A549 (cell line): ENCODE results near the gene MAML3. TPM values are rescaled to one million over a fixed set of nuclear protein-coding genes. Genes with fewer than 3 reads are reported as not detected.

Experiments
- ATAC-seq, 2 experiments: fragments of 200-7000 bp in 1 of 2; fragments of >200 bp in 1 of 2; cut with Nextera tagmentation in 1 of 2; cut with Tn5 transposase in 1 of 2; 3 replicates each; pipeline versions ENCODE4 v1.8.0 to v1.9.1; 2018 to 2020; ENCODE audit warnings: mild to moderate bottlenecking in 1 of 2, moderate library complexity in 1 of 2
- CTCF ChIA-PET: fragments of 300-600 bp; sonication (Branson Sonifier 250); formaldehyde crosslinking; extraction: SDS; loops from one replicate; lab custom pipeline; 2021; ENCODE audit warnings: antibody characterized with exemption, inconsistent platforms; lab: Yijun Ruan, JAX
- POLR2A ChIA-PET: fragments of 350-600 bp; formaldehyde crosslinking; extraction: SDS; loops from one replicate; lab custom pipeline; 2021; ENCODE audit warnings: antibody characterized with exemption, inconsistent platforms; lab: Yijun Ruan, JAX
- DNase-seq, 2 experiments: peaks; one replicate each; pipeline versions ENCODE4 v3.0.0 to v3.0.0-alpha.2; 2011 to 2016; ENCODE audit warnings: low read depth in 1 of 2, low spot score in 1 of 2
- FAIRE-seq: peaks from 2 replicates; lab custom pipeline; 2011; peaks lifted over from hg19 to GRCh38; lab: Jason Lieb, UNC
- H3K27ac ChIP-seq, 2 experiments: fragments of >200 bp; sonication (Bioruptor Twin); formaldehyde crosslinking; 3 replicates each; pipeline ENCODE4 v1.5.1; 2016 to 2017
- H3K4me1 ChIP-seq: fragments of >200 bp; sonication (Bioruptor Twin); formaldehyde crosslinking; 3 replicates; pipeline ENCODE4 v1.6.1; 2016
- H3K4me2 ChIP-seq: fragments of >200 bp; sonication (Bioruptor Twin); formaldehyde crosslinking; 3 replicates; pipeline ENCODE4 v1.6.1; 2016
- H3K4me3 ChIP-seq: fragments of >200 bp; sonication (Bioruptor Twin); formaldehyde crosslinking; 3 replicates; pipeline ENCODE4 v1.5.1; 2016
- H3K9me3 ChIP-seq: fragments of >200 bp; sonication (Bioruptor Twin); formaldehyde crosslinking; 3 replicates; pipeline ENCODE4 v1.6.1; 2016
- CBX8 ChIP-seq: fragments of 200-600 bp; sonication (generic); IDR thresholded peaks from 2 replicates; pipeline ENCODE4 v1.6.1; 2016
- CEBPB ChIP-seq, 2 experiments: fragments of >200 bp in 1 of 2; sonication (Bioruptor Twin) in 1 of 2; formaldehyde crosslinking in 1 of 2; IDR thresholded peaks; 2 replicates each; pipeline ENCODE4 v1.6.1; 2012 to 2016
- FOSL2 ChIP-seq, 2 experiments: fragments of 450-650 bp in 1 of 2; fragments of >200 bp in 1 of 2; sonication (Bioruptor Twin) in 1 of 2; formaldehyde crosslinking; IDR thresholded peaks; 2 replicates each; pipeline versions ENCODE4 v1.5.0 to v1.6.1; 2016 to 2020; ENCODE audit warnings: mild to moderate bottlenecking in 1 of 2, moderate library complexity in 1 of 2
- GATA3 ChIP-seq: IDR thresholded peaks from 2 replicates; pipeline ENCODE4 v1.6.1; 2012; ENCODE audit warnings: borderline replicate concordance
- HDAC2 ChIP-seq: fragments of 200-600 bp; sonication (generic); IDR thresholded peaks from 2 replicates; pipeline ENCODE4 v1.6.1; 2016
- HES2 ChIP-seq: fragments of >200 bp; sonication (Bioruptor Twin); formaldehyde crosslinking; IDR thresholded peaks from 2 replicates; pipeline ENCODE4 v1.6.1; 2016
- HEYL ChIP-seq: fragments of 250-450 bp; sonication (Bioruptor Pico); IDR thresholded peaks from 2 replicates; pipeline ENCODE4 v1.8.0; 2021; ENCODE audit warnings: mild to moderate bottlenecking, moderate library complexity
- HMGXB4 ChIP-seq: fragments of 250-450 bp; sonication (Bioruptor Pico); IDR thresholded peaks from 2 replicates; pipeline ENCODE4 v1.5.0; 2021; ENCODE audit warnings: mild to moderate bottlenecking, moderate library complexity, borderline replicate concordance
- HOXB13 ChIP-seq: fragments of 250-450 bp; sonication (Bioruptor Pico); IDR thresholded peaks from 2 replicates; pipeline ENCODE4 v1.5.0; 2020; ENCODE audit warnings: low read depth, mild to moderate bottlenecking, moderate library complexity
- JUNB ChIP-seq: fragments of >200 bp; sonication (Bioruptor Twin); formaldehyde crosslinking; IDR thresholded peaks from 2 replicates; pipeline ENCODE4 v1.6.1; 2016
- KDM1A ChIP-seq: fragments of 200-600 bp; sonication (generic); IDR thresholded peaks from 2 replicates; pipeline ENCODE4 v1.6.1; 2016; ENCODE audit warnings: low read depth, mild to moderate bottlenecking
- MAFK ChIP-seq: fragments of 450-650 bp; IDR thresholded peaks from 2 replicates; pipeline ENCODE4 v1.6.1; 2014; ENCODE audit not compliant: partially characterized antibody
- MYC ChIP-seq: IDR thresholded peaks from 2 replicates; pipeline ENCODE4 v1.6.1; 2012; ENCODE audit warnings: mild to moderate bottlenecking, inconsistent platforms, low read length, improper control_type of control experiment, borderline replicate concordance
- NPAS2 ChIP-seq: fragments of 250-450 bp; sonication (Bioruptor Pico); IDR thresholded peaks from 2 replicates; pipeline ENCODE4 v1.8.0; 2022; ENCODE audit warnings: mild to moderate bottlenecking, moderate library complexity, borderline replicate concordance
- POLR2AphosphoS2 ChIP-seq: conservative IDR thresholded peaks from 2 replicates; pipeline ENCODE4 v1.6.1; 2012; ENCODE audit warnings: low read length, improper control_type of control experiment, inconsistent platforms
- RARB ChIP-seq: fragments of 250-450 bp; sonication (Bioruptor Pico); IDR thresholded peaks from 2 replicates; pipeline ENCODE4 v1.8.0; 2021; ENCODE audit warnings: mild to moderate bottlenecking, moderate library complexity
- SREBF2 ChIP-seq: fragments of 450-650 bp; IDR thresholded peaks from 2 replicates; pipeline ENCODE4 v1.6.1; 2014; ENCODE audit warnings: mild to moderate bottlenecking, moderate library complexity
- TP53 ChIP-seq: fragments of 250-450 bp; sonication (Bioruptor Pico); IDR thresholded peaks from 2 replicates; pipeline ENCODE4 v1.5.0; 2021; ENCODE audit warnings: mild to moderate bottlenecking, moderate library complexity
- ZNF302 ChIP-seq: fragments of 250-450 bp; sonication (Bioruptor Pico); IDR thresholded peaks from 2 replicates; pipeline ENCODE4 v1.9.0; 2021; ENCODE audit warnings: inconsistent platforms, mild to moderate bottlenecking, moderate library complexity
- WGBS: methylation state at CpG from one replicate; pipeline ENCODE4 v1.1.6; 2017; ENCODE audit errors: missing lambda C conversion rate; 5-methylcytosine and 5-hydroxymethylcytosine counted together
- polyA plus RNA-seq, 4 experiments: library from polyadenylated mRNA; depleted of rRNA in 3 of 4; stranded (reverse); fragments of >200 nt; fragmentation: RNase III in 1 of 4; extraction: RNeasy Plus Mini Kit Qiagen cat#74134 plus additional on column Dnase treatment in 1 of 4; gene quantifications; 2 replicates in 3 of 4; 3 replicates in 1 of 4; pipeline ENCODE4 v1.2.3, GENCODE V29; 2011 to 2017
- TF ChIP-seq, protein P1 (sequence below): fragments of 250-450 bp; sonication (Bioruptor Pico); IDR thresholded peaks from 2 replicates; pipeline ENCODE4 v1.5.0; 2020; ENCODE audit warnings: low read depth, mild to moderate bottlenecking, moderate library complexity
- TF ChIP-seq, protein P2 (sequence below): IDR thresholded peaks from 2 replicates; pipeline ENCODE4 v1.6.1; 2012
- TF ChIP-seq, protein P3 (sequence below): fragments of 150-350 bp; IDR thresholded peaks from 2 replicates; pipeline ENCODE4 v1.6.1; 2014; ENCODE audit warnings: low read depth, mild to moderate bottlenecking, low read length

MAML3 gene
- polyA plus RNA-seq, 2 of the 4 experiments (the other 2 are of a cell fraction): 9.0 to 22.2 TPM

GRCh38 chr4:140099983-140100382 is 54.0 kb downstream of the MAML3 start:
- Histone ChIP-seq H3K27ac (peak overlapping the region; percentile 97 to 99), H3K4me1 (peaks cover 93% of the 10 kb centered on the region), H3K4me3 (no peak overlapping the region), H3K9me3 (no peaks in the 10 kb centered on the region), H3K4me2 (peak overlapping the region; percentile 88)
- ChIA-PET CTCF (no interaction called here), POLR2A (no interaction called here)
- 9% methylated on average over 5 of the region's 7 CpGs for WGBS
- DNase-seq: peak in 1 of 2 experiments; percentile 49
- no peak for TF ChIP-seq HMGXB4 (CRISPR knock-in tag)
- no peak for TF ChIP-seq POLR2AphosphoS2
- no peak for TF ChIP-seq MYC
- TF ChIP-seq NPAS2 (CRISPR knock-in tag): no peak
- TF ChIP-seq RARB (CRISPR knock-in tag): no peak
- TF ChIP-seq, protein P1, sequence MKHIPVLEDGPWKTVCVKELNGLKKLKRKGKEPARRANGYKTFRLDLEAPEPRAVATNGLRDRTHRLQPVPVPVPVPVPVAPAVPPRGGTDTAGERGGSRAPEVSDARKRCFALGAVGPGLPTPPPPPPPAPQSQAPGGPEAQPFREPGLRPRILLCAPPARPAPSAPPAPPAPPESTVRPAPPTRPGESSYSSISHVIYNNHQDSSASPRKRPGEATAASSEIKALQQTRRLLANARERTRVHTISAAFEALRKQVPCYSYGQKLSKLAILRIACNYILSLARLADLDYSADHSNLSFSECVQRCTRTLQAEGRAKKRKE (CRISPR knock-in tag): no peak
- no peak for TF ChIP-seq HOXB13
- no peak for TF ChIP-seq GATA3
- TF ChIP-seq MAFK: no peak
- TF ChIP-seq CEBPB (IDR thresholded peaks at IDR 0.05): no peak
- TF ChIP-seq HDAC2: no peak
- no peak for TF ChIP-seq CBX8
- TF ChIP-seq, protein P2, sequence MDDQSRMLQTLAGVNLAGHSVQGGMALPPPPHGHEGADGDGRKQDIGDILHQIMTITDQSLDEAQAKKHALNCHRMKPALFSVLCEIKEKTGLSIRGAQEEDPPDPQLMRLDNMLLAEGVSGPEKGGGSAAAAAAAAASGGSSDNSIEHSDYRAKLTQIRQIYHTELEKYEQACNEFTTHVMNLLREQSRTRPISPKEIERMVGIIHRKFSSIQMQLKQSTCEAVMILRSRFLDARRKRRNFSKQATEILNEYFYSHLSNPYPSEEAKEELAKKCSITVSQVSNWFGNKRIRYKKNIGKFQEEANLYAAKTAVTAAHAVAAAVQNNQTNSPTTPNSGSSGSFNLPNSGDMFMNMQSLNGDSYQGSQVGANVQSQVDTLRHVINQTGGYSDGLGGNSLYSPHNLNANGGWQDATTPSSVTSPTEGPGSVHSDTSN: no peak
- no peak for TF ChIP-seq TP53
- TF ChIP-seq, protein P3, sequence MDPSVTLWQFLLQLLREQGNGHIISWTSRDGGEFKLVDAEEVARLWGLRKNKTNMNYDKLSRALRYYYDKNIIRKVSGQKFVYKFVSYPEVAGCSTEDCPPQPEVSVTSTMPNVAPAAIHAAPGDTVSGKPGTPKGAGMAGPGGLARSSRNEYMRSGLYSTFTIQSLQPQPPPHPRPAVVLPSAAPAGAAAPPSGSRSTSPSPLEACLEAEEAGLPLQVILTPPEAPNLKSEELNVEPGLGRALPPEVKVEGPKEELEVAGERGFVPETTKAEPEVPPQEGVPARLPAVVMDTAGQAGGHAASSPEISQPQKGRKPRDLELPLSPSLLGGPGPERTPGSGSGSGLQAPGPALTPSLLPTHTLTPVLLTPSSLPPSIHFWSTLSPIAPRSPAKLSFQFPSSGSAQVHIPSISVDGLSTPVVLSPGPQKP: no peak
- TF ChIP-seq JUNB: no peak
- TF ChIP-seq SREBF2: no peak
- no peak for TF ChIP-seq ZNF302 (CRISPR knock-in tag)
- no peak for TF ChIP-seq HES2
- ATAC-seq: no peak
- FAIRE-seq: no peak

GRCh38 chr4:140098455-140099160 is 55.4 kb downstream of the MAML3 start:
- Histone ChIP-seq H3K9me3 (no peaks in the 10 kb centered on the region), H3K4me1 (peaks cover 93% of the 10 kb centered on the region), H3K4me3 (peak overlapping the region; percentile 4; the same call in 1 of the 3 replicates), H3K27ac (peak overlapping the region; percentile 97 to 99), H3K4me2 (peak overlapping the region; percentile 88)
- TF ChIP-seq FOSL2 (IDR thresholded peaks at IDR 0.05): no peak
- TF ChIP-seq FOSL2 (CRISPR knock-in tag; IDR thresholded peaks at IDR 0.05): 0 out of 2 replicates have a peak, but pooled peaks have one; percentile 46
- no peak for TF ChIP-seq HEYL (CRISPR knock-in tag)
- TF ChIP-seq KDM1A: peak; percentile 5; the same call in 1 of the 2 replicates
- DNase-seq (peak in 1 of 2 experiments; percentile 47), ATAC-seq (no peak), FAIRE-seq (no peak)
- 28% methylated on average over 7 of the region's 7 CpGs for WGBS
- POLR2A ChIA-PET: interaction anchor here (0.7 to 2.0 kb wide), 2 partner anchors 53 to 274 kb away, joined by 6 to 8 read pairs; no protein-coding TSS in a partner anchor
- CTCF ChIA-PET: interaction anchor here (0.6 to 1.3 kb wide), 3 partner anchors 10 to 49 kb away, joined by 3 to 4 read pairs (median 3); no protein-coding TSS in a partner anchor
